Coronary artery (tissue), 2 donors: Measurements from ENCODE around the gene PDE8A.

Experiments
- DNase-seq: peaks from one replicate; pipeline ENCODE4 v3.0.0-alpha.2; 2017; ENCODE audit warnings: low spot score
- H3K27ac ChIP-seq, 2 donors: fragments of 200-600 bp; sonication (generic); one replicate each; pipeline ENCODE4 v1.5.1; 2016 to 2019
- H3K4me3 ChIP-seq: fragments of 200-600 bp; sonication (generic); 2 replicates; pipeline ENCODE4 v1.5.1; 2016; ENCODE audit warnings: mild to moderate bottlenecking, moderate library complexity
- CTCF ChIP-seq: fragments of 200-600 bp; sonication (generic); IDR thresholded peaks from one replicate; pipeline ENCODE4 v1.5.1; 2019; ENCODE audit warnings: antibody characterized with exemption

The PDE8A gene

GRCh38 chr15:84951736-84952135 lies 29.9 kb upstream of the PDE8A start:
- Histone ChIP-seq H3K27ac (no peak overlapping the region), H3K4me3 (no peak overlapping the region)
- no peak for DNase-seq
- no peak for TF ChIP-seq CTCF

GRCh38 chr15:84953136-84953535 lies 28.5 kb upstream of the PDE8A start:
- TF ChIP-seq CTCF: no peak
- Histone ChIP-seq H3K4me3 (no peak overlapping the region), H3K27ac (no peak overlapping the region)
- DNase-seq: no peak

GRCh38 chr15:84953726-84954125 lies 27.9 kb upstream of the PDE8A start:
- no peak for DNase-seq
- no peak overlapping the region for H3K4me3 ChIP-seq
- TF ChIP-seq CTCF: no peak
- H3K27ac ChIP-seq: no peak overlapping the region

GRCh38 chr15:84955089-84955848 lies 26.4 kb upstream of the PDE8A start:
- no peak overlapping the region for H3K27ac ChIP-seq
- DNase-seq: peak; percentile 84
- peak overlapping the region; percentile 62 for H3K4me3 ChIP-seq
- peak; percentile 78 for TF ChIP-seq CTCF

- no peak overlapping the region for H3K4me3 ChIP-seq
- no peak for DNase-seq
- H3K27ac ChIP-seq: no peak overlapping the region
- no peak for TF ChIP-seq CTCF
Observed at GRCh38 chr15:84956199-84956598, 25.5 kb upstream of the PDE8A start.

GRCh38 chr15:84960391-84961113 lies 21.1 kb upstream of the PDE8A start:
- no peak for DNase-seq
- TF ChIP-seq CTCF: no peak
- Histone ChIP-seq H3K4me3 (no peak overlapping the region), H3K27ac (no peak overlapping the region)

- Histone ChIP-seq H3K4me3 (no peak overlapping the region), H3K27ac (no peak overlapping the region)
- no peak for DNase-seq
- no peak for TF ChIP-seq CTCF
Observed at GRCh38 chr15:84961114-84961452, 20.6 kb upstream of the PDE8A start.
